ENCODE measurements around the gene RTL3. TPM values are rescaled to one million over a fixed set of nuclear protein-coding genes. Genes with fewer than 3 reads are reported as not detected.

Gene RTL3
- total RNA-seq, 2 experiments from 2014 or later: not detected

DNA sequence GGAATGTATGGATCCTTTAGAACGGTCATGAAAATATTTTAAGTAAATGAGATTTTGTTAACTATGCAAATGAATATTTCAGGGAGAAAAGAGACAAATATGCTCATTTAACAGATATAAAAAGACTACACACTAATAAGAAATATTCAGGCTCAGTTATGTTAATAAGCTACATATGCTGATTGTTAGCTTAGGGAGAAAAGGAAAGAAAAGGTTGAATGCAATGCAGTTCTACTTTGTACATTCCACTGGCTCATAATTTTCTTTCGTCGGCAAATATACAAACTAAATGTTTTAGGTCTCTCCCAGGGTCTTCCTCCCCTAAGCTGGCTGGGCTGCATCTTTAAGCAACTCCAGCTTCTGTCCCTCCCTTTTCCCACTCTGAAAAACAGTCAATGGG lies 2.7 kb upstream of the RTL3 start:
- Mint-ChIP-seq H3K4me3 (no peak overlapping the region), H3K36me3 (ENCODE audit: low read depth) (no peaks in the 10 kb centered on the region), H3K4me1 (ENCODE audit: low read depth) (no peaks in the 10 kb centered on the region), H3K27me3 (no peaks in the 10 kb centered on the region), H3K9me3 (no peaks in the 10 kb centered on the region), H3K27ac (no peak overlapping the region)
- ChIA-PET POLR2A (no interaction called here), CTCF (no interaction called here)
- peaks cover 12% of the 10 kb centered on the region for H3K4me1 ChIP-seq (ENCODE audit: insufficient read depth, low read length)
- no peaks in the 10 kb centered on the region for H3K27me3 ChIP-seq (ENCODE audit: control insufficient read depth in 1 of 2, insufficient read depth in 2 of 2, low read length in 2 of 2)
- H3K36me3 ChIP-seq (ENCODE audit: insufficient read depth, low read length): no peaks in the 10 kb centered on the region
- DNase-seq (no peak), ATAC-seq (ENCODE audit: poor library complexity) (no peak)
- no peak overlapping the region for H3K4me3 ChIP-seq (ENCODE audit: low read length)
- H3K9me3 ChIP-seq (ENCODE audit: control insufficient read depth in 1 of 2, insufficient read depth in 1 of 2, low read length in 2 of 2): no peaks in the 10 kb centered on the region
- intact Hi-C loops (cut with DNase I, micrococcal nuclease): no loop called here
- H3K27ac ChIP-seq (ENCODE audit: low read depth in 1 of 2, low read length in 2 of 2): no peak overlapping the region
- TF ChIP-seq, protein P1, sequence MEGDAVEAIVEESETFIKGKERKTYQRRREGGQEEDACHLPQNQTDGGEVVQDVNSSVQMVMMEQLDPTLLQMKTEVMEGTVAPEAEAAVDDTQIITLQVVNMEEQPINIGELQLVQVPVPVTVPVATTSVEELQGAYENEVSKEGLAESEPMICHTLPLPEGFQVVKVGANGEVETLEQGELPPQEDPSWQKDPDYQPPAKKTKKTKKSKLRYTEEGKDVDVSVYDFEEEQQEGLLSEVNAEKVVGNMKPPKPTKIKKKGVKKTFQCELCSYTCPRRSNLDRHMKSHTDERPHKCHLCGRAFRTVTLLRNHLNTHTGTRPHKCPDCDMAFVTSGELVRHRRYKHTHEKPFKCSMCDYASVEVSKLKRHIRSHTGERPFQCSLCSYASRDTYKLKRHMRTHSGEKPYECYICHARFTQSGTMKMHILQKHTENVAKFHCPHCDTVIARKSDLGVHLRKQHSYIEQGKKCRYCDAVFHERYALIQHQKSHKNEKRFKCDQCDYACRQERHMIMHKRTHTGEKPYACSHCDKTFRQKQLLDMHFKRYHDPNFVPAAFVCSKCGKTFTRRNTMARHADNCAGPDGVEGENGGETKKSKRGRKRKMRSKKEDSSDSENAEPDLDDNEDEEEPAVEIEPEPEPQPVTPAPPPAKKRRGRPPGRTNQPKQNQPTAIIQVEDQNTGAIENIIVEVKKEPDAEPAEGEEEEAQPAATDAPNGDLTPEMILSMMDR (IDR thresholded peaks at IDR 0.05): no peak

GRCh38 chrX:78659955-78660354 lies 827 bp upstream of the RTL3 start:
- TF ChIP-seq, protein P1 (IDR thresholded peaks at IDR 0.05): no peak
- Mint-ChIP-seq H3K27me3 (no peaks in the 10 kb centered on the region), H3K27ac (no peak overlapping the region), H3K4me1 (ENCODE audit: low read depth) (no peaks in the 10 kb centered on the region), H3K9me3 (no peaks in the 10 kb centered on the region), H3K4me3 (no peak overlapping the region), H3K36me3 (ENCODE audit: low read depth) (no peaks in the 10 kb centered on the region)
- POLR2A ChIA-PET: no interaction called here
- no peaks in the 10 kb centered on the region for H3K36me3 ChIP-seq (ENCODE audit: insufficient read depth, low read length)
- ATAC-seq (ENCODE audit: poor library complexity): no peak
- no peak overlapping the region for H3K27ac ChIP-seq (ENCODE audit: low read depth in 1 of 2, low read length in 2 of 2)
- H3K9me3 ChIP-seq (ENCODE audit: control insufficient read depth in 1 of 2, insufficient read depth in 1 of 2, low read length in 2 of 2): no peaks in the 10 kb centered on the region
- H3K4me3 ChIP-seq (ENCODE audit: low read length): no peak overlapping the region
- no peak for DNase-seq
- H3K4me1 ChIP-seq (ENCODE audit: insufficient read depth, low read length): peaks cover 12% of the 10 kb centered on the region
- intact Hi-C loops (cut with DNase I, micrococcal nuclease): no loop called here
- CTCF ChIA-PET: no interaction called here
- no peaks in the 10 kb centered on the region for H3K27me3 ChIP-seq (ENCODE audit: control insufficient read depth in 1 of 2, insufficient read depth in 2 of 2, low read length in 2 of 2)

GRCh38 chrX:78658414-78658813 lies 714 bp downstream of the RTL3 start:
- intact Hi-C loops (cut with DNase I, micrococcal nuclease): no loop called here
- H3K27me3 ChIP-seq (ENCODE audit: control insufficient read depth in 1 of 2, insufficient read depth in 2 of 2, low read length in 2 of 2): no peaks in the 10 kb centered on the region
- H3K27ac ChIP-seq (ENCODE audit: low read depth in 1 of 2, low read length in 2 of 2): no peak overlapping the region
- Mint-ChIP-seq H3K36me3 (ENCODE audit: low read depth) (no peaks in the 10 kb centered on the region), H3K4me1 (ENCODE audit: low read depth) (no peaks in the 10 kb centered on the region), H3K4me3 (no peak overlapping the region), H3K27ac (no peak overlapping the region), H3K27me3 (no peaks in the 10 kb centered on the region), H3K9me3 (no peaks in the 10 kb centered on the region)
- POLR2A ChIA-PET: interaction anchor here (0.7 kb wide), 1 partner anchor 64 kb away, joined by 3 read pairs; no protein-coding TSS in a partner anchor
- peaks cover 12% of the 10 kb centered on the region for H3K4me1 ChIP-seq (ENCODE audit: insufficient read depth, low read length)
- no peaks in the 10 kb centered on the region for H3K9me3 ChIP-seq (ENCODE audit: control insufficient read depth in 1 of 2, insufficient read depth in 1 of 2, low read length in 2 of 2)
- no peaks in the 10 kb centered on the region for H3K36me3 ChIP-seq (ENCODE audit: insufficient read depth, low read length)
- CTCF ChIA-PET: no interaction called here
- H3K4me3 ChIP-seq (ENCODE audit: low read length): no peak overlapping the region
- ATAC-seq (ENCODE audit: poor library complexity) (no peak), DNase-seq (no peak)
- TF ChIP-seq, protein P1 (IDR thresholded peaks at IDR 0.05): no peak
